Measurements from ENCODE around the gene TRAIP.
"Not testable (repeated sequence)": the region's sequence is repeated elsewhere in the genome, so short reads cannot be mapped to it uniquely, and the experiment has no call there.

Gene TRAIP

DNA sequence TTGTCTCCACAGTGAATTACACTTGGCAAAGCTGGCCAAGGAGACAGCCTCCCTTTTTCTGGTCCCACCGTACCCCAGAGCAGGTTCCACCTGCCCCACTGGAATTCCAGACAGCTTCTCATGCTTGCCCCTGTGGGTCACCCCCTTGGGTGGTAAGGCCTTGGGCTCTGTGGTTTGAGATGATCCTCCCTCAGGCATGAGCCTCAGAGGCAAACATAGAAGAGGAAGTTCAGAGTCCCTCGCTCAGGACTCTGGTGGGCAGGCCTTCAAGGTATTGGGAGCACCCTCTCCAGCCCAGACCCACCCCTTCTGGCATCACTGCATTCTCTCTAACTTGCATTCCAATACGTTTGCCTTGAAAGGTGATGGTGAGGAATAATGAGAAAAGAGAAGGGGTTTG lies 25.0 kb downstream of the TRAIP start:
- Histone ChIP-seq H3K27ac (no peak overlapping the region), H3K4me3 (ENCODE audit: low read depth, low read length) (no peak overlapping the region), H3K36me3 (replicated peaks) (no peaks in the 10 kb centered on the region), H3K27me3 (replicated peaks) (no peaks in the 10 kb centered on the region)
- DNase-seq = no peak
- TF ChIP-seq, protein P1, sequence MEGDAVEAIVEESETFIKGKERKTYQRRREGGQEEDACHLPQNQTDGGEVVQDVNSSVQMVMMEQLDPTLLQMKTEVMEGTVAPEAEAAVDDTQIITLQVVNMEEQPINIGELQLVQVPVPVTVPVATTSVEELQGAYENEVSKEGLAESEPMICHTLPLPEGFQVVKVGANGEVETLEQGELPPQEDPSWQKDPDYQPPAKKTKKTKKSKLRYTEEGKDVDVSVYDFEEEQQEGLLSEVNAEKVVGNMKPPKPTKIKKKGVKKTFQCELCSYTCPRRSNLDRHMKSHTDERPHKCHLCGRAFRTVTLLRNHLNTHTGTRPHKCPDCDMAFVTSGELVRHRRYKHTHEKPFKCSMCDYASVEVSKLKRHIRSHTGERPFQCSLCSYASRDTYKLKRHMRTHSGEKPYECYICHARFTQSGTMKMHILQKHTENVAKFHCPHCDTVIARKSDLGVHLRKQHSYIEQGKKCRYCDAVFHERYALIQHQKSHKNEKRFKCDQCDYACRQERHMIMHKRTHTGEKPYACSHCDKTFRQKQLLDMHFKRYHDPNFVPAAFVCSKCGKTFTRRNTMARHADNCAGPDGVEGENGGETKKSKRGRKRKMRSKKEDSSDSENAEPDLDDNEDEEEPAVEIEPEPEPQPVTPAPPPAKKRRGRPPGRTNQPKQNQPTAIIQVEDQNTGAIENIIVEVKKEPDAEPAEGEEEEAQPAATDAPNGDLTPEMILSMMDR (IDR thresholded peaks at IDR 0.05; ENCODE audit: low read depth, low read length, missing control alignments) = no peak
- in situ Hi-C loops (cut with HindIII; ENCODE audit: low pct_ligation_motif_present, low sequenced_read_pairs) = no loop called here

- DNase-seq = no peak
- no peaks in the 10 kb centered on the region for H3K27me3 ChIP-seq (replicated peaks)
- no peak overlapping the region for H3K4me3 ChIP-seq (ENCODE audit: low read depth, low read length)
- TF ChIP-seq, protein P1 (IDR thresholded peaks at IDR 0.05; ENCODE audit: low read depth, low read length, missing control alignments) = no peak
- no peaks in the 10 kb centered on the region for H3K36me3 ChIP-seq (replicated peaks)
- in situ Hi-C loops (cut with HindIII; ENCODE audit: low pct_ligation_motif_present, low sequenced_read_pairs) = no loop called here
- H3K27ac ChIP-seq = no peak overlapping the region
Observed at GRCh38 chr3:49826016-49826415, 30.3 kb downstream of the TRAIP start.

- in situ Hi-C loops (cut with HindIII; ENCODE audit: low pct_ligation_motif_present, low sequenced_read_pairs); H3K36me3 ChIP-seq (replicated peaks); H3K27me3 ChIP-seq (replicated peaks); DNase-seq; H3K27ac ChIP-seq; H3K4me3 ChIP-seq (ENCODE audit: low read depth, low read length): not testable (repeated sequence)
Observed at GRCh38 chr3:49823131-49823530, 33.2 kb downstream of the TRAIP start.

DNA sequence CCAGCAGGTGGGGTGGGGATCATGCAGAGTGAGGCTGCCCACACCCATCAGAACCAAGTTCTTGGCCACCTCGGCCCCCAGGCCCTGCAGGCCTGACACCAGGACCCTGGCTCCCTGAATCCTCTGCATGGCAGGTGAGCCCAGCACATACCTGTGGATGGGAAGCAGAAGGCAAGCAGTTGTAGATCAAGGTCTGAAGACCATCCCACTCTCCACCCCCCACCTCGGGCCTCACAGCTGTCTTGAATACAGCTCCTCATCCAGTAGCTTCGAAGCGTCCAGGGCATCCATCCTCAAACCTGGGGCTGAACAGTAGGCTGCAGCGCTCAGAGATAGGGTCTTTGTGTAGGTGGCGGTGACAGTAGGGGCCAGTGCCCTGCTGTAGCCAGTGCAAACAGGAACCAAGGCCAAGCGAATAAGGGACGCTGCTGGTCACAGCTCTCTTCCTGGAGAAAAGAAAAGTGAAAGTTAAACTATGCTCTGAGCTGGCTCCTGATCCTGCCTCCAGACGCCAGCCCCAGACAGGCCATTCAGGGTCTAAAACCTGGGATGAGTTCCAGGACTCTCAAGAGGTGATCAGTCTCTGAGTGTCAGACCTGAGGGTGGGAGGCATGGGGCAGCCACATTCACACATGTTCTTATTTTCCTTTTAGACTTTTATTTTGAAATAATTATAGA lies 42.7 kb downstream of the TRAIP start, which contains the start of gene UBA7:
UBA7 (minus strand) TSS at position 457 of the 678 bp plus-strand sequence; CDS start at position 291, 166 bp downstream.
- DNase-seq = peak; percentile 55
- Histone ChIP-seq H3K27me3 (replicated peaks) (no peaks in the 10 kb centered on the region), H3K36me3 (replicated peaks) (no peaks in the 10 kb centered on the region), H3K4me3 (ENCODE audit: low read depth, low read length) (peak within 1 kb of the TSS; percentile 42), H3K27ac (peak within 1 kb of the TSS; percentile 5)
- TF ChIP-seq, protein P1 (IDR thresholded peaks at IDR 0.05; ENCODE audit: low read depth, low read length, missing control alignments) = no peak
- in situ Hi-C loops (cut with HindIII; ENCODE audit: low pct_ligation_motif_present, low sequenced_read_pairs) = no loop called here

DNA sequence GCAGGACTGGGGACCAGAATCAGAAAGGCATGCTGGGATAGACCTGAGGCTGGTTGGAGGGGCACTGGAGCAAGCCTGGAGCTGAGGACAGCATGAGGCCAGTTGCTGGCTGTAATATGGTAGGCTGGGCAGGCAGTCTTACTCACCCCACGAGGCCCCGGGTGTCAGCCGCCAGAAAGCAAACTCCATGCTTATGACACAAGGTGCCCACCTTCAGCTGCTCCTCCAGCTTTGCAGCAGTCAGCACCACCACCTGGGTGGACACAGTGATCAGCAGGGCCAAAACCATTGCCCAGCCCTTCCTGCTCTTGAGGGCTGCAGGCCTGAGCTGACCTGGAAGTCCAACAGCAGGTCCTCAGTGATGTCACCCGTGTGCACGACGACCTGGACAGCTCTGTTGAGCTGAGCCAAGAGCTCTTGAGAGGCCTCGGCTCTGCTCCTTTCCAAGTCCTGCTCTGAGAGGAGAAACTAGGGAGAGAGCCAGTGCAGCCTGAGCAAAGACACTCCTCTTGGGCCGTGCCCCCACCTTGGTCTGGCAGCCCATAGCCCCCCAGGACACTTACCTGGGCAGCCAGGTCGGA lies 43.4 kb downstream of the TRAIP start:
- TF ChIP-seq, protein P1 (IDR thresholded peaks at IDR 0.05; ENCODE audit: low read depth, low read length, missing control alignments) = no peak
- no peaks in the 10 kb centered on the region for H3K27me3 ChIP-seq (replicated peaks)
- DNase-seq = no peak
- H3K4me3 ChIP-seq (ENCODE audit: low read depth, low read length) = no peak overlapping the region
- in situ Hi-C loops (cut with HindIII; ENCODE audit: low pct_ligation_motif_present, low sequenced_read_pairs) = no loop called here
- H3K36me3 ChIP-seq (replicated peaks) = no peaks in the 10 kb centered on the region
- H3K27ac ChIP-seq = no peak overlapping the region

DNA sequence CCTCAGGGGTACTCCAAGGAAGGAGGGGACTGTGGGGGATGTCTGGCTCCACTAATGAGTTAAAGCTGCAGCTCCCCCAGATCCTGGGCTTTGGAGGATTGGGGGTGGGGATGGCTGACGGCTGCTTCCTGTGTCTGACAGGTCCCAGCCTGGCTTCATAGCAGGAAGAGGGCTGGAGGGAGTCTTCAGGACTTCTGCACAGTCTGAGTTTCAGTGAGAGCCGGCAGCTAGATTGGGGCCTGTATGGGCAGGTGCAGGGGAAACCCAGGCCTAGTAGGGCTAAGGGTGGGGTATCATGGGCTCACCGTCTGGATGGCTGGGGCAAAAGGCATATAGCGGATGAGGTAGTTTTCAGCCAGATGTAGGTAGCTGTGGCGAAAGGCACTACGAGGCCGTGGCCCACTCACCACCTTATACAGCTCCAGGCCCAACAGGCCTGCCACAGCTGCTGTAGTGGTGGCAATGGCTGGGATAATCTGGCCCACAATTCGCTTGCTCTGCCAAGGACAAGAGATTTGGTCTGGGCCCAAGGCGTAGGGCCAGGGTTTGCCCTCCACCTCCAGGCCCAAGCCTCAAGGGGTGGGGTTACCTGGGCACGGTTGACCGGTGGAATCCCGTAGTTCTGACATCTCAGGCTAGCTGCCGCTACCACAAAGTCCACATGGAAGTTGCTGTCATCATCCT lies 48.8 kb downstream of the TRAIP start:
- DNase-seq = no peak
- no peaks in the 10 kb centered on the region for H3K36me3 ChIP-seq (replicated peaks)
- no peak overlapping the region for H3K27ac ChIP-seq
- TF ChIP-seq, protein P1 (IDR thresholded peaks at IDR 0.05; ENCODE audit: low read depth, low read length, missing control alignments) = no peak
- no peaks in the 10 kb centered on the region for H3K27me3 ChIP-seq (replicated peaks)
- H3K4me3 ChIP-seq (ENCODE audit: low read depth, low read length) = no peak overlapping the region
- in situ Hi-C loops (cut with HindIII; ENCODE audit: low pct_ligation_motif_present, low sequenced_read_pairs) = no loop called here

Data from brain microvascular endothelial cell (primary cell).